NOMO-1 (cell line): ENCODE data around the gene METTL1.

ENCODE experiments used
- DNase-seq, 2 experiments: peaks; one replicate each; lab custom pipeline; 2025; ENCODE audit not compliant: unreplicated experiment in 2 of 2; lab: John Stamatoyannopoulos, UW

The METTL1 gene

DNA sequence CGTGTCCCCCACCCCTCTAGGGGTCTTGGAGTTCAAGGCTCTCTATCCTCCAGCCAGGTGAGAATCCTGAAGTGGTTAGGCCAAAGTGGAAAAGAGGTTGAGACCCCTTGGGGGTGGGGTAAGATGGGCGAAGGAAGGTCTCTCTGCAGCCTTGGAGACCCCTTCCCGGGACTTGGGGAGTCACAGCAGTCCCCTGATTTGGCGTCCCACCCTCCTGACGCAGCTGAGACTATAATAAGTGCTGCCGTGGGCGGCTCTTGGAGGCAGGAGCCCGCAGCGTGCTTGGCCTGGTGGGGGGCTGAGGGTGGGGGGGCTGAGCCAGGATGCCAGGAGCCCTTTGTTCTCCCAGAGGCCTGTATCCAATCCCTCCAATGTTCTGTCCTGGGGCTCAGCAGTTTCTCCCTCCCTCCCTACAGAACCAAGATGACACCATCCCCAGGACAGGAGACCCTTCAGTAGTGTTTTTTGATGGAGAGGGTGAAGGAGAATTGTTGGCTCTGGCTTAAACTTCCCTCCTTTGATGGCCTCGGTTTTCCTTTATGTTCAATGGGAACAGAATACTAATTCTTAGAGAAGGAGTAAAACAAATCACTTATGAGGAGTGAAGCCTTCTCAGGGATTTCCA, 31.9 kb downstream of the METTL1 start:
- DNase-seq: no peak

DNA sequence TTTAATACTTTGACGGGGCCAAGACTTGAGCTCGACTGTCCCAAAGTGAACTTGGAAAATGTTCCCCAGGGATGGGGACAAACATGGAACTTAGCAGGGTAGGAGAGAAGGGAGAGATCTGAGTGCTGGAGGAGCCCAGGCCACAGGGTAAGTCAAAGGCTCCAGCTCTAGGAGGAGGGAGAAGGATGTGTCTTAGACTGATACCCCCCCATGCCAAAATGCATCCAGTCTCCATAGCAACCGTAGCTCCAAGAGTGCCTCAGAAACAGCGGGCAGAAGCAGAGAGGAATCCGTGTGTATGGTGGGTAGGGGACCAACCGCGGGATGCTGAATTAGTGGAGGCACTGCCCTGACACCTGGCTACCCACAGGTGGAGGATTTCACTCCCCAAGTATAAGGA, 32.5 kb downstream of the METTL1 start:
- DNase-seq: no peak

DNA sequence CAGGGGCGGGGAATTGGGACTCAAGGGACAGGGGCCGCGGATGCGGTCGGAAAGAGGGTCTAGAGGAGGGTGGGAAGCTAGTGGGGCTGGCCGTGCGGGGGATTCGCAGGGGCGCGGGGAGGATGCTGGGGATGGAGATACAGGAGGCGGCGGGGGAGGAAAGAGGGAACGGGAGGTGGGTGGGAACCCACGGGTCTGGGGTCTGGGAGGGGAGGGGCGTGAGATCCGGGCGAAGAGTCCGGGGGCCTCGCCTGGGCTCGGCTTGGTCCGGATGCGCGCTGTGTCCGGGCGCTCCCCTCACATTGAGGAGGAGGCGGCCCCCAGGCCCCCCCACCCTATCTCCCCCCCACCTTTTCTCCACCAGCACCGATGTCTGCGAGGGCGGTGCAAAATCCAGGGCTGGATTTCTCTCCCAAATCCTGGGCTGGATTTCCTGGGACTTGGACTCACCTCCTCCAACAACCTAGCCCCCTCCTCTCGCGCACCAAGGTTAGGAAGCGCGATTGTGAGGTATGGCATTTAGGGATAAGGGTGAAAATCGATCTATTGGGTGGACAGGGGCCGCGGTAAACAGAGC, 33.2 kb downstream of the METTL1 start, which contains the start of gene AGAP2:
TSS of gene AGAP2 (minus strand) at position 82 of the 577 bp plus-strand sequence. CDS start 496 bp downstream, outside the sequence.
- no peak for DNase-seq

DNA sequence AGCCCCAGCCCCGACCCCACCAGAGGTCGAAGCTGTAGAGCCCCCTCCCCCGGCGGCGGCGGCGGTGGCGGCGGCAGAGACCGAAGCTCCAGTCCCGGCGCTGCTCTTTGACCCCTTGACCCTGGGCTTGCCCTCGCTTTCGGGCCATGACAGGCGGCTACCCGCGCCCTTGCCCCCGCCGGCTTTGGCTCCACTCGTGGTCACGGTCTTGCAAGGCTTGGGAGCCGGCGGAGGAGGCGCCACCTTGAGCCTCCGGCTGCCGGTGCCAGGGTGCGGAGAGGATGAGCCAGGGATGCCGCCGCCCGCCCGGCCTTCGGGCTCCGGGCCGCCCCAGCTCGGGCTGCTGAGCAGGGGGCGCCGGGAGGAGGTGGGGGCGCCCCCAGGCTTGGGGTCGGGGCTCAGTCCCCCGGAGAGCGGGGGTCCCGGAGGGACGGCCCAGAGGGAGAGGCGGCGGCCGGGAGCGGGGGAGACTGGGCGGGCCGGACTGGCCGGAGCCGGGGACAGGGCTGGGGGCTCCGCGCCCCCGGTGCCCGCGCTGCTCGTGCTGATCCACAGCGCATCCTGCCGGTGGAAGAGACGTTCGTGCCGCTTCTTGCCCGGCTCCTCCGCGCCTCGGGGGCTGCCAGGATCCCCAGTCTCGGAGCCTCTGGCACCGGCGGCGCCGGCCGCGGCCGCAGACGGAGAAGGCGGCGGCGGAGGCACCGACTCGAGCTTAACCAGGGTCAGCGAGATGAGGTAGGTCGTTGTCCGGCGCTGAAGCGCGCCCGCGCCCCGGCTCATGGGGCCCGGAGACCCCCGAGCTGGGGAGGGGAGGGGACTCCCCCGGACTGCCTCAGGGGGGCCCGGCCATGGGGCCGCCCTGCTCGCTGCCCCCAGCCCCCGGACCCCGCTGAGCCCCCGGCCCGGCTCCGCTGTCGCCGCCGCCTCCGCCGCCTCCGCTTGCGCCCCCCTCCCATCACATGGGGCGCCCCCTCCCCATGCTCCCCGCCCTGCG, 34.1 kb downstream of the METTL1 start:
- no peak for DNase-seq

DNA sequence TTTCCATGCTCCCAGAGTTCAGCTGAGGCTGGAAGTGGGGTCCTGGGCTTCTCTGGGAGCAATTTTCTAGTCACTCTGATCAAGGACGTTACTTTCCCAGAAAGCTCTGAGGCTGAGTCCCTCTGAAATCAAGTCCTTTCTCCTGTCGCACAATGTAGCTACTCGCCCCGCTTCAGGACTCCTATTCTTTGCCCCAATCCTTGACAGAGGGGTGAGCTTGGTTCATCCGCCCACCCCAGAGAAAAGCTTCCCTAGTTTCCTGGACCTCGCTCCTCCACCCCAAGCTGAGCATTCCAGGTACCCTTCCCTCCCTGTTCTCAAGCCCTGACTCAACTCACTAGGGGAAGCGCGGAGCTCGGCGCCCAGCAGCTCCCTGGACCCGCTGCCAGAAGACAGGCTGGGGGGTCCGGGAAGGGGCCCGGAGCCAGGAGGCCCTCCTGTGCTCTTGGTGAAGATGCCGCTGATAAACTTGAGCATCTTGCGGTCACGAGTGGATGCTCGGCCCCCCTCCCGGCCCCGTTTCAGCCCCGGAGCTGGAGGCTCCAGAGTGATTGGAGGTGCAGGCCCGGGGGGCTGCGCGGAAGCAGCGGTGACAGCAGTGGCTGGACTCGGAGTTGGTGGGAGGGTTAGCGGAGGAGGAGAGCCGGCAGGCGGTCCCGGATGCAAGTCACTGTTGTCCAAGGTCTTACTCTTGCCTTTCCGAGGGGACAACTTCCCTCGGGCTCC, 35.0 kb downstream of the METTL1 start:
- DNase-seq: no peak

DNA sequence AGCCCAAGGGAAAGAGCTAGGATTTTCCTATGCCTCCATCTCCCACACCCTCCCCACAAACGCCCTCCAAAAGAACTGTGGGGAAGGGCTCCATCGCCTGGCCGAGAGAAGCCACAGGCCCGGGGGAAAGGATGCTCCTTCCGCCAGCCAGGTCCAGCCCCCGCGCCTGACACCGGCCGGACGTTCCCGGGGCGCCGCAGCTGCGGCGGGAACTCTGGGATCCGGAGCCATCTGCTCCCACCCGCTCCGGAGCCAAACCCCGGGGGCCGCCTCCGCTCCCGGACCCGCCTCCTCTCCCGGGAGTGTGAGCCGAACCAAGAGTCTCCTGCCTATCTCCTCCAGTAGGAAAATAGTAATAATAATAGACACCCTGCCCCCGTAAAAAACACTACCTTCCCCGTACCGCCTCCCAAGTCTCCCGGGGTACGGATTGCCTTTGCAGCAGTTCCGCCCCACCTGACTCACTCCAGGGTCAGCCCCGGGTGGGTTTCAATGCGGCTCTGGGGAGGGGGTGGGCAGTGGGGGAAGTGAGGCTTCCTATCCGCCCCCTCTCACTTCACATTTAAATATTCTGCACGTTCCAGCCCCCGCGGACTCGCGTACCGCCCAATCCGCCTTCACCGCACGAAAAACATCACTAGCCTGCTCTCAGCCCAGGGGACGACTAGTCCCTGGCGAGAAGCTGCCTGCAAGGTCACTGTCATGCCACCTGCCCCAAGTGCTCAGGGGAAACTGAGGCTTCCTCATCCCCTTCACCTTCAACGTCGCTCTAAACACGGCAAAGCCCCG, 35.8 kb downstream of the METTL1 start:
- no peak for DNase-seq

DNA sequence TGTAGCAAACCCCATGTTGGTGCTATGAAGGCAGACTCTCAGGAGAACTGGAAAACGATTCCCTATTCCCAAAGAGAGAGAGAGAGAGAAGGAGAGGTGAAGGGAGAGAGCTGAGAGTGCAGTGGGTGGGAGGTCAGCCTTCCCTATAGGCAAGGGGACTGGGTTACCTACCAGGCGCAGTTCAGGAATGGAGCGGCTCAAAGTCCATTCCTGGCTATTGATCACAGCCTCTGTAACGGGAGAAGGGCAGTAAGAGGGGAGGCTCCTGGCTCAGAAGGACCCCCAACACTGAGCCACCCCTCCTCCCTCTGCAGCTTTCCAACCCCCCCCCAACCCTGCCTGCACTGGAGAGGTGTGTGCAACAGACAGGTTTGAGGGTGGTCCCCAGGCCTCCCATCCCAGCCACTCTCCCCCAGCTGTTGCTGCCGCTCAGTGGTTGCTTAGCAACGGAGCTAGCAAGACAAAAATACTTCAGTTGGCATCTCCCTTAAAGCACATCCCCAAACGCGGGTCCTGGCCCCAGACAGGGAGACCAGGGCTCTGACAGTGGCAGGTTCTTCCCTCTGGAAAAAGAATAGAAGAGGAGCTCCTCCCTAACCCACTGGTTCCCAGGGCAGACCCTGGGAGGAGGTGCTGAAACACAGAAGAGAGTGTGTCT, 36.6 kb downstream of the METTL1 start:
- DNase-seq: no peak

DNA sequence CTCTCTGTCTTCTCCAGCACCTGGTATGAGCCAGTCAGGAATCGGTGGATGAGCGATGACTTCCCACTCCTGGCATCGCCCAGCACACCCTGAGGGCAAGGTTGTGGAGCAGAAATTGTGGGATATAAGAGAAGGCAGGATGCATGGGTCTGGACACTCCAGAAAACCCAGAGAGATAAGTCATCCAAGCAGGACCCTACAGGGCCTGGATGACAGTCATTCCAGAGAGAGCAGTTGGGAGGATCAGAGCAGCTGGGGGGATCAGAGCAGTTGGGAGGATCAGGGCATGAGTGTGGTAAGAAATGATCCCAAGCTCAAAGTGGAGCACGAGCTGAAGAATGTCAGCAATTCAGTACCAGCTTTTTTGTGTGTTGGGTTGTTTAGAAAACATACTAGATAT, 37.3 kb downstream of the METTL1 start:
- no peak for DNase-seq

DNA sequence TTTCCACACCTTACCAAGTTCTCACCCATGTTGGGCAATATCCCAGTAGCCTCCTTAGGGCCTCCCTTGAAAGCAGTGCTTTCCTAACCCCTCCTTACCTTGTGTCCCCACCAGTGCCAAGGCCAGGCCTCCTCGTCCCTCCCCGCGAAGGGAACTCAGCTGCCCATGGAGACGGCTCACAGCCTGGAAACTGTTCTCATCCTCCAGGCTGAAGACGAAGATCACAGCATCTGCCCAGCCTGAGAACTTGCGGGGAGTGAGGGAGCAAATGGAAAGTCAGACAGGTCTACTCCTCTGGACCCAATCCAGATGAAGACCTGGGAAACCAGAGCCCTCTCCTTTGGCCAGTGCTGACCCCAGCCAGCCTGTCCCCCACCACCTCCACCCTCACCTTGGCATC, 38.0 kb downstream of the METTL1 start:
- DNase-seq: no peak

DNA sequence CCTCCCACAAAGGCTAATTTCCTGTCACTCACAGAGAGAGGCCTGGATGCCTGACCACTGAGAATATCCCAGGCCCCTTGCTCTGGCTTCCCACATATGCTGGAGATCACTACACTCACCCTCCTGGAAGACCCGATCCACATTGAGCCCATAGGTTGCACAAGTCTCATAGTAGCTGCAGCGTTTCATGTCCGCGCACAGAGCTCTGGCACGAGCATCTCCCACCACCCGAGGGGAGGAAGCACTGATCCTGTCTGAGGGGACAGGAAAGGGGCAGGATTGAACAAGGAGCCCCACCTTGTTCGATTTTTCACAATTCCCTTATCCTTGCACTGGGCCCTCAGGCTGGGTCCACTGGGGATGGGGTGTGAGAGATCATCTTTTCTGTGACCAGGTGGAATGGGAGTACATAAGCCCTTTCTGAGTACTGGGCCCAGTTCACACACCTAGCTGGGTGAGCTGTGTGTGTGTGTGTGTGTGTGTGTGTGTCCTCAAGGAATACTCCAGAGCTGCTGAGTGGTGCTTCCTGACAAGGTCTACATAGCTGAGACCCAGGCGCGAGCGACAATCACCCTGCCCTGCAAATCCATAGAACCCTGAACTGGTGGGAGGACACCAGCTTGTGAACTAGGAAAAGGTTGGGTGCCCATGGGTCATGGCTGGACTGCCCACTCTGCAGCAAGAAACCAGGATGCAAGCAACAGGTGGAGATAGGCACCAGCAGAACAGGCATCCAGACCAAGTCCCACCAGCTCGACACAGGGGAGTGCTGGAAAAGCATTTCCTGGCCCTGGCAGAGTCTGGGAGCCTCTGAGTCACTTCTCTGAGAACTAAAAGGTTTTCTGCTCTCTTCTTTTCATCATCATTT, 38.9 kb downstream of the METTL1 start:
- no peak for DNase-seq

DNA sequence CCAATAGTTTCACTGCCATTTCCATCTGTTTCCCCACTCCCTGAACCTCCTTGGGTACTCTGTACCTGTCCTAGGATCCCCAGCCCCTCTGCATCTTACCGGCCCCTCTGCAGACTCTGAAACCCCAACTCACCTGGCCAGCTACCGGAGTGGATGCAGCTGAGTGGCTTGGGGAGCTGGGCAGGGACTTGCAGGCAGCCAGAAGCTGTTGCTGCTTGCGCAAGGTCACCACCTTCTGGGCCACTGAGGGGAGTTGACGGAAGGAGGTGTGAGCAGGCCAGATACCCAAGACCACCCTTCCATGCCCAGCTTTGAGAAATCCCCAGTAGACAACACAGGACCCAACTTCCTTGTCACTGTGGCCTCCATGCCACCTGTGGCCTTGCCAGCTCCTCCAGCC, 39.6 kb downstream of the METTL1 start:
- DNase-seq: no peak

DNA sequence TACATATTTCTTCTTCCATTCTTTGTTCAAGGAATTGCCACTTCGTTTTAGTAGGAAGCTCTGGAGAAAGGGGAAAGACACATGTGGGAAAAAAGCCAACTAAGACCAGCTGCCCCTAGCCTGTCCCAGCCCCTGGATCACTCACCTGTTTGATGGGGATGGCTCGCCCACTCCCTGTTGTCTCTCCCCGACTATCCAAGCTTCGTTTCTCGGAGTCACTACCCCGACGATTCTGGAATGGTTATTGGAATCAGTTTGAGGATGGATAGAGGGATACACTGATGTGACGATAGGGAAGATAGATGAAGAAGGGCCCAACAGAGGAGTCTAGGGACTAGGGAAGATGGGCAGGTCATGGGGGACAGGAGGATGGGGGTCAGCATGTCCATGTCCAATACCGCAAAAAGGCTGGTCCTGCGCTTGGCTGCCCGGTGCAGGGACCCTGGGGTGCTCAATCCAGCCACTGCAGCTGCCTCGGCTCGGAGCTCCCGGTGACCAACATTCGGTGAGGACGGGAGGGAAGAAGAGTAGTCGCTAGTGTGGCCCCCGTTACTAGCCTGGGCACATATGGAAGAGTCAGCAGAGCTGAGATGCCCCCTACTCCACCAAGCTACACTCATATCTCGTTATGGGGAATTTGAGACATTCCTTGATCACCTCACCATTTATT, 40.4 kb downstream of the METTL1 start:
- no peak for DNase-seq

DNA sequence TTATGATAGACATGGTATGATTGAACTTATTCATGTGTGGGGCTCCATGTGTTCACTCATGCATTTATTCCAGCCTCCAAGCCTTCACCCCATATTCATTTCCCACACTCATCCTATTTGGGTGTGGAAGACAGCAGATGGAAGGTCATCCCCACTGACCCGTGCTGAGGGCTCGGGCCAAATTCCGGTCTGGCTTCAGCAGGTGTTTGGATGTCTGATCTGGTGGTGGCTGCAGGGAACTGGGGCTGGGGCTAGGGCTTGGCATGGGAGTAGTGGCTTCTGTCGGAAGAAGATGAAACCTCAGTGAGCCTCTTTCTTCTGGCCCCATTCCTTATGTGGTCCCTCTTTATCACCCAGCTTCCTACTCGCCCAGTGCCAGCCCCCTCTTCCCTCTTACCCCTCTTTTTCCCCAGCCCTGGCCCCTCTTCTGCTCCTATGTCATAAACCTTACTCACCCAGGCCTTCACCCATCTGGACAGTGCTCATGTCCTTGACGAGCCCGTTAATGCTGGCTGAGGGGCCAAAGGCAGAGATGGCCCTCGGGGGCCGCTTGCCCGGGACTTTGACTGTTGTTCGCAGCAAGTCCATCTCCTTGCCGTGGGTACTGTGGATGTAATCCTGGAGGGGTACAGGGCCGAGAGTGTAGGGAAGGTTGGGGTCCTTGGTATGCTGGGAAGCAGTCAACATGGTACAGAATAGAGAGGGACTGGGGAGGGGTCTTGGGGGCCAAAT, 41.4 kb downstream of the METTL1 start:
- no peak for DNase-seq

DNA sequence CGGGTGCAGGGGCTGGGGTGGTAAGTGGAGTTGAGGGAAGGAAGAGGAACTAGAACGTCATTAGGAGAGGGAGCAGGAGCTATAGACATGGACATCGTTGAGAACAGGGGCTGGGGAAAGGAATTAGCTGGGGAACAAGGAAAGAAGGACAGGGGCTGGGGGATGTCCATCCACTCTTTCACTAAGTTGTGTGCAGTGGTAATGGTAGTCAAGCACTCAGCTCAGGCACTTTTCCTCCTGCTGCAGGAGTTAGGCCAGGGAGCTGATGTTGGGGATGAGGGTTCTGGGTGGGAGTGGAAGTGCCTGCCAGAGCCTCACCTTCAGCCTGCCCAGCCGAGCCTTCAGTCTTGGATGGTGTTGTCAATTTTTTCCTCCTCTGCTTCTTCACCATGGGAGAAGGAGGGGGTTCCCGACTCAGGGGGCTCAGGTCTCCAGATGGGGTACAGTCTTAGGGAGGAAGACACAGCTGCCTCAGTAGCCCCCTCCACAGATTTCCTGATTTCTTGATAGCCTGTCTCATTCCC, 42.5 kb downstream of the METTL1 start:
- DNase-seq: no peak

DNA sequence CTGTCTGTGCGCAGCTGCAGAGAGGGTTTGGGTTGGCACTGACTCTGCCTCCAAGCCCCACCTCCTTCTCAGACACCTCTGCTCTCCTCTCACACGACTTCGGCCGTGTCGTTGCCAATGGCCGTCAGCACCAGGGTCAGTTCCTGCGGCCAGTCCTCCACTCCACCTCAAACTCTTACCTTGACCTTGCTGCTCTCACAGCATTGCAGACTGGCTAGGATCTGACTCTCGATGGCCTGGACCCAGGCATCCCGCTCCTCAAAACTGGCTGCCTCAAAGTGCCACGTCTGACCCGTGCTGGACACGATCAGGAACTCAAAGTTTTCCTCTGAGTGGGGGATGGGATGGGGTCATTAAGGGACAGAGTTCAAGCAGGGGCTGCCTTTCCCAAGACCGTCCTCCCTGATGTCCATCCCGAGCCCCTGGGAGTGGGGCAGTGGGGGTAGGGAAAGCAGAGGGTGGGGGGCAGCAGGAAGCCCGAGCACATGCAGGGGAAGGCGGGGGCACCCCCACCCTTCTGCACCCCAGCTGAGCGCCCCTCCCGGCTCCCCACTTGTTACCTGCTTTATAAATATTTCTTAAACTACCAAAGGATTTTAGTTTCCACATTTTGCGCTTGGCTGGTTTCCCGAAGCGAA, 44.0 kb downstream of the METTL1 start:
- DNase-seq: no peak

DNA sequence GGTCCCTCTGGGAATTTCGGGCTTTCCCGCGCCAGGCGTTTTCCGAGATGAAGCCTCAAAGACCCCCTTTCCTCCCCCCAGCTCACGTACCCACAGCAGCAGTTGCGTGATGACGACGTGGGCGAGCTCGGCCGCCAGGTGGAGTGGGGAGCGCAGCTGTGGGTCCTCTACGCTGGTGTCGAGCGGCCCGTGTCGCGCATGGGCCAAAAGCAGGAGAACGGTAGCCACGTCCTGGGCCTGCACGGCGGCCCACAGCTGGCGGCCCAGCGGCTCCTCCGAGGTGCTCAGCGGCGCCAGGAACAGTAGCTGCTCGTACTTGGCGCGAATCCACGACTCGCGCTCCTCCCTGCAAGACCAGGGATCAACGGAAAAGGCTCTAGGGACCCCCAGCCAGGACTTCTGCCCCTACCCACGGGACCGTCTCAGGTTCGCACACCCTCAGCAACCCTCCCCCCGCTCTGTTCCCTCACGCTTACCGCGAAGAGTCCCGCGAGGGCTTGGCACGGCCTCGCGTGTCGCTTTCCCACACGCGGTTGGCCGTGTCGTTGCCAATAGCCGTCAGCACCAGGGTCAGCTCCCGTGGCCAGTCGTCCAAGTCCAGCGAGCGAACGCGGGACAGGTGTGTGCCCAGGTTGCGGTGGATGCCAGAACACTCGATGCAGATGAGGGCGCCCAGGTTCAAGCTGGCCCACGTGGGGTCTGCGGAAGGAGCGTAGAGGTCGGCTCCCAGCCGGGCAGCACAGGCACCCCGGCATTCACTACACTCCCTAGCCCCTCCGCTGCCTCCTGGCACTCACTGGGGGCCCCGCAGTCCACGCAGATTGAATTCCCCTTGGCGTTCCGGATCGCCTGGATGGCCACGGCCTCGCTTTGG, 44.8 kb downstream of the METTL1 start:
- DNase-seq: no peak
